ENCODE results near the gene ONECUT1.

GRCh38 chr15:52789601-52790168, 451 bp downstream of the ONECUT1 start:
- TF ChIP-seq CTCF (IDR thresholded peaks at IDR 0.05 in 4 of 5, conservative IDR thresholded peaks at IDR 0.05 in 1 of 5) (no peak), POLR2A (IDR thresholded peaks at IDR 0.05) (no peak)

Data from gastrocnemius medialis (tissue), 4 donors.